Thoracic aorta (tissue), 2 donors: ENCODE results near the gene CACNG6. TPM values are rescaled to one million over a fixed set of nuclear protein-coding genes. Genes with fewer than 3 reads are reported as not detected.

Experiments
- ATAC-seq: fragments of 150-250 bp; one replicate; pipeline ENCODE4 v1.8.0; 2017; ENCODE audit warnings: low read depth; ENCODE audit not compliant: insufficient number of reproducible peaks, low FRiP score
- DNase-seq: peaks from one replicate; pipeline ENCODE4 v3.0.0-alpha.2; 2020; ENCODE audit warnings: low spot score
- H3K27ac ChIP-seq, 2 donors: fragments of 200-600 bp; sonication (generic); 1 replicate in 1 of 2; 2 replicates in 1 of 2; pipeline ENCODE4 v1.5.1; 2016; ENCODE audit warnings: mild to moderate bottlenecking in 2 of 2, moderate library complexity in 2 of 2
- H3K27me3 ChIP-seq: fragments of 200-600 bp; sonication (generic); replicated peaks from 2 replicates; pipeline ENCODE4 v1.6.0; 2016; ENCODE audit warnings: mild to moderate bottlenecking; ENCODE audit not compliant: insufficient read depth
- H3K36me3 ChIP-seq: fragments of 200-600 bp; sonication (generic); one replicate; pipeline ENCODE4 v1.5.1; 2016
- H3K4me1 ChIP-seq, 2 donors: fragments of 200-600 bp; sonication (generic); 1 replicate in 1 of 2; 2 replicates in 1 of 2; pipeline versions ENCODE4 v1.5.1 to v1.6.0; 2016; ENCODE audit warnings: low read depth in 2 of 2, mild to moderate bottlenecking in 1 of 2; ENCODE audit not compliant: control insufficient read depth in 1 of 2
- H3K4me3 ChIP-seq: fragments of 200-600 bp; sonication (generic); 2 replicates; pipeline ENCODE4 v1.5.1; 2016; ENCODE audit warnings: mild to moderate bottlenecking
- H3K9me3 ChIP-seq: fragments of 200-600 bp; sonication (generic); 2 replicates; pipeline ENCODE4 v1.5.1; 2016
- CTCF ChIP-seq: fragments of 200-600 bp; sonication (generic); IDR thresholded peaks from one replicate; pipeline ENCODE4 v1.5.1; 2019; ENCODE audit warnings: antibody characterized with exemption
- total RNA-seq, 2 donors: library from RNA; depleted of rRNA; stranded (reverse); fragments of >200 nt; gene quantifications; one replicate each; pipeline versions ENCODE4 v1.1.0 to v1.2.3, GENCODE V29; 2016

Gene CACNG6
- total RNA-seq, 2 donors from 2014 or later, result not detected

GRCh38 chr19:53971673-53972072 is 19.8 kb upstream of the CACNG6 start:
- no peaks in the 10 kb centered on the region for H3K9me3 ChIP-seq
- no peak overlapping the region for H3K27ac ChIP-seq
- H3K4me1 ChIP-seq, result no peaks in the 10 kb centered on the region

DNA sequence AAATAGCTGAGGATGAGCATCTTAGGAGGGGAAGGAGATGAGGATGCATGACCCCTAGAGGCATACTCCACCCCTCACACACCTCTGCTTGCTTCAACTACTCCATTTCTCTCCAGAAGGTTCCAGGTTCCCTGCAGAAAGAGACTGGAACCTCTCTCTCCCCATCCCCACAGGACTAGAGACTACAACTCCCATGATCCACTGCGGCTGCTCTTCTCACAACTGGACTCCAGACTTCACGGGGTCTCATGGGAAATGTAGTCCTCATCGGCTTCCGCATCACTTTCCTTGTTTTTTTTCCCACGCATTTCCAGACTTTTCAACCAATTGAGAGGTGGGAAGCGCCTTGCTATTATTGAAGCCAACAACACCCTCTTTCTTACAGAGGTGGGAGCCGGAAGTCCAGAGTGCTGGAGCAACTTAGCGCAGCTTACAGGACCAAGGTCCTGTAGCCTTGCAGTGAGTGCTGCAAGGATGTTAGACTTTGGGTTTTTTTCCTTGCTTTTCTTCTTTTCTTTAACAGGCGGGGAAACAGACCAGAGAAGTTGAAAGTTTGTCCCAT is 13.9 kb upstream of the CACNG6 start:
- Histone ChIP-seq H3K4me1 (peaks cover 0 to 18% of the 10 kb centered on the region in 2 donors), H3K9me3 (no peaks in the 10 kb centered on the region), H3K27me3 (peaks cover 16% of the 10 kb centered on the region), H3K4me3 (peak overlapping the region; percentile 68), H3K27ac (no peak overlapping the region), H3K36me3 (no peaks in the 10 kb centered on the region)
- ATAC-seq (peak; percentile 83), DNase-seq (peak; percentile 62)
- TF ChIP-seq CTCF, result no peak

More at GRCh38 chr19:53971673-53972072, 19.8 kb upstream of the CACNG6 start:
- no peak for TF ChIP-seq CTCF
- DNase-seq (no peak), ATAC-seq (no peak)
- Histone ChIP-seq H3K4me3 (no peak overlapping the region), H3K27me3 (no peaks in the 10 kb centered on the region), H3K36me3 (no peaks in the 10 kb centered on the region)

- Histone ChIP-seq H3K36me3 (no peaks in the 10 kb centered on the region), H3K27ac (no peak overlapping the region), H3K4me1 (peaks cover 0 to 18% of the 10 kb centered on the region in 2 donors), H3K4me3 (peak overlapping the region; percentile 68), H3K9me3 (no peaks in the 10 kb centered on the region), H3K27me3 (peaks cover 16% of the 10 kb centered on the region)
- peak; percentile 72 for ATAC-seq
- TF ChIP-seq CTCF, result no peak
- DNase-seq, result peak; percentile 3
Observed at GRCh38 chr19:53977991-53978731, 13.3 kb upstream of the CACNG6 start.

GRCh38 chr19:53978975-53979801 is 12.2 kb upstream of the CACNG6 start:
- no peaks in the 10 kb centered on the region for H3K9me3 ChIP-seq
- peaks cover 16% of the 10 kb centered on the region for H3K27me3 ChIP-seq
- no peak overlapping the region for H3K27ac ChIP-seq
- no peak for TF ChIP-seq CTCF
- H3K4me1 ChIP-seq, result peaks cover 0 to 18% of the 10 kb centered on the region in 2 donors
- no peaks in the 10 kb centered on the region for H3K36me3 ChIP-seq
- DNase-seq (no peak), ATAC-seq (no peak)
- H3K4me3 ChIP-seq, result peak overlapping the region; percentile 47
